SK-N-SH (cell line): Measurements from ENCODE around the gene PANX2. TPM values are rescaled to one million over a fixed set of nuclear protein-coding genes. Genes with fewer than 3 reads are reported as not detected.

Experiments
- CTCF ChIA-PET: fragments of 300-600, 350-600 bp; formaldehyde crosslinking; extraction: SDS; loops from one replicate; lab custom pipeline; 2021; lab: Yijun Ruan, JAX
- POLR2A ChIA-PET: fragments of 350-600 bp; sonication (Branson Sonifier 250); formaldehyde crosslinking; extraction: SDS; loops from one replicate; lab custom pipeline; 2020; ENCODE audit warnings: antibody characterized with exemption, inconsistent platforms; lab: Yijun Ruan, JAX
- DNase-seq: peaks from one replicate; pipeline ENCODE4 v3.0.0; 2012
- H2AFZ ChIP-seq: fragments of 200-600 bp; sonication (generic); 2 replicates; pipeline ENCODE4 v1.8.1; 2016; ENCODE audit warnings: antibody characterized with exemption, mild to moderate bottlenecking, low read depth
- H3F3A ChIP-seq: fragments of 200-600 bp; sonication (generic); replicated peaks from 2 replicates; pipeline ENCODE3; 2016; ENCODE audit warnings: antibody characterized with exemption, mild to moderate bottlenecking; ENCODE audit not compliant: insufficient read depth
- H3K27ac ChIP-seq, 2 experiments: fragments of 200-500 bp in 1 of 2; fragments of 200-600 bp in 1 of 2; sonication (Bioruptor generic) in 1 of 2; sonication (generic), shearing (Covaris generic) in 1 of 2; 2 replicates each; pipeline versions ENCODE4 v1.5.1 to v1.6.1; 2014 to 2016; ENCODE audit warnings: low read depth in 2 of 2, inconsistent platforms in 1 of 2, low read length in 1 of 2, mild to moderate bottlenecking in 1 of 2, mixed read lengths in 1 of 2
- H3K27me3 ChIP-seq: fragments of 200-600 bp; sonication (generic), shearing (Covaris generic); 2 replicates; pipeline ENCODE4 v1.6.1; 2016; ENCODE audit warnings: mixed run types; ENCODE audit not compliant: insufficient read depth
- H3K36me3 ChIP-seq, 2 experiments: fragments of 200-500 bp in 1 of 2; fragments of 200-600 bp in 1 of 2; sonication (Bioruptor generic) in 1 of 2; sonication (generic) in 1 of 2; replicated peaks in 1 of 2; 2 replicates each; pipeline versions ENCODE3 to v1.5.1; 2014 to 2016; ENCODE audit warnings: low read length in 1 of 2, mild to moderate bottlenecking in 1 of 2; ENCODE audit not compliant: insufficient read depth in 2 of 2, control insufficient read depth in 1 of 2
- H3K4me1 ChIP-seq, 2 experiments: fragments of 200-500 bp in 1 of 2; fragments of 200-600 bp in 1 of 2; sonication (Bioruptor generic) in 1 of 2; sonication (generic), shearing (Covaris generic) in 1 of 2; 2 replicates each; pipeline versions ENCODE4 v1.5.1 to v1.6.1; 2014 to 2016; ENCODE audit warnings: low read depth in 1 of 2, low read length in 1 of 2, mixed run types in 1 of 2; ENCODE audit not compliant: insufficient read depth in 2 of 2, control insufficient read depth in 1 of 2
- H3K4me2 ChIP-seq: fragments of 200-600 bp; sonication (generic), shearing (Covaris generic); 2 replicates; pipeline ENCODE4 v1.6.1; 2017; ENCODE audit warnings: mixed run types
- H3K4me3 ChIP-seq, 2 experiments: fragments of 200-500 bp in 1 of 2; fragments of 200-600 bp in 1 of 2; sonication (Bioruptor generic) in 1 of 2; sonication (generic), shearing (Covaris generic) in 1 of 2; 2 replicates each; pipeline versions ENCODE4 v1.5.1 to v1.8.1; 2014 to 2016; ENCODE audit warnings: low read depth in 2 of 2, inconsistent platforms in 1 of 2, low read length in 1 of 2, mild to moderate bottlenecking in 1 of 2, mixed read lengths in 1 of 2, moderate library complexity in 1 of 2
- H3K79me2 ChIP-seq: fragments of 200-600 bp; sonication (generic); 2 replicates; pipeline ENCODE4 v1.8.1; 2017; ENCODE audit warnings: mild to moderate bottlenecking; ENCODE audit not compliant: insufficient read depth
- H3K9ac ChIP-seq: fragments of 200-600 bp; sonication (generic); 2 replicates; pipeline ENCODE4 v1.6.1; 2017; ENCODE audit warnings: mixed run types
- H3K9me2 ChIP-seq: fragments of 200-600 bp; sonication (generic); 2 replicates; pipeline ENCODE4 v1.6.1; 2017; ENCODE audit warnings: mixed run types
- H3K9me3 ChIP-seq: fragments of 200-600 bp; sonication (generic); 2 replicates; pipeline ENCODE4 v1.6.1; 2017; ENCODE audit warnings: mixed run types, mild to moderate bottlenecking, moderate library complexity
- H4K20me1 ChIP-seq: fragments of 200-600 bp; sonication (generic); 2 replicates; pipeline ENCODE4 v1.6.1; 2017; ENCODE audit warnings: mild to moderate bottlenecking, mixed run types; ENCODE audit not compliant: insufficient read depth
- CHD2 ChIP-seq: fragments of 150-350 bp; IDR thresholded peaks from 2 replicates; pipeline ENCODE4 v1.6.1; 2018; ENCODE audit warnings: low read length; ENCODE audit not compliant: partially characterized antibody
- EP300 ChIP-seq, 2 experiments: IDR thresholded peaks; 2 replicates each; pipeline versions ENCODE4 v1.4.0 to v1.6.1; 2012; ENCODE audit warnings: borderline replicate concordance in 1 of 2, low read depth in 1 of 2, low read length in 1 of 2
- FOXJ3 ChIP-seq: sonication (generic); formaldehyde crosslinking; IDR thresholded peaks from 2 replicates; pipeline ENCODE4 v1.5.1; 2020; ENCODE audit warnings: mild to moderate bottlenecking, missing genetic modification reagents
- FOXM1 ChIP-seq: IDR thresholded peaks from 2 replicates; pipeline ENCODE4 v1.4.0; 2012; ENCODE audit warnings: low read depth, mild to moderate bottlenecking
- GATA2 ChIP-seq: sonication (generic); formaldehyde crosslinking; IDR thresholded peaks from 2 replicates; pipeline ENCODE4 v1.5.0; 2020; ENCODE audit warnings: mild to moderate bottlenecking, missing genetic modification reagents
- REST ChIP-seq: IDR thresholded peaks from 2 replicates; pipeline ENCODE4 v1.6.1; 2012; ENCODE audit warnings: mild to moderate bottlenecking, low read depth, low read length, moderate library complexity
- TCF12 ChIP-seq: IDR thresholded peaks from 2 replicates; pipeline ENCODE4 v1.4.0; 2012
- TEAD4 ChIP-seq: IDR thresholded peaks from 2 replicates; pipeline ENCODE4 v1.4.0; 2012; ENCODE audit warnings: mild to moderate bottlenecking, borderline replicate concordance; ENCODE audit not compliant: insufficient read depth
- USF1 ChIP-seq: IDR thresholded peaks from 2 replicates; pipeline ENCODE4 v1.4.0; 2012; ENCODE audit warnings: low read depth, borderline replicate concordance
- WGBS: methylation state at CpG from one replicate; pipeline ENCODE4 v1.1.6; 2017; ENCODE audit warnings: low lambda C conversion rate; 5-methylcytosine and 5-hydroxymethylcytosine counted together
- polyA plus RNA-seq, 3 experiments: library from polyadenylated mRNA; depleted of rRNA; stranded (reverse); fragments of >200 nt; gene quantifications; 2 replicates each; pipeline ENCODE4 v1.2.3, GENCODE V29; 2012

PANX2 gene
- polyA plus RNA-seq, 1 of the 3 experiments (the other 2 are of a cell fraction): 2.4 TPM

DNA sequence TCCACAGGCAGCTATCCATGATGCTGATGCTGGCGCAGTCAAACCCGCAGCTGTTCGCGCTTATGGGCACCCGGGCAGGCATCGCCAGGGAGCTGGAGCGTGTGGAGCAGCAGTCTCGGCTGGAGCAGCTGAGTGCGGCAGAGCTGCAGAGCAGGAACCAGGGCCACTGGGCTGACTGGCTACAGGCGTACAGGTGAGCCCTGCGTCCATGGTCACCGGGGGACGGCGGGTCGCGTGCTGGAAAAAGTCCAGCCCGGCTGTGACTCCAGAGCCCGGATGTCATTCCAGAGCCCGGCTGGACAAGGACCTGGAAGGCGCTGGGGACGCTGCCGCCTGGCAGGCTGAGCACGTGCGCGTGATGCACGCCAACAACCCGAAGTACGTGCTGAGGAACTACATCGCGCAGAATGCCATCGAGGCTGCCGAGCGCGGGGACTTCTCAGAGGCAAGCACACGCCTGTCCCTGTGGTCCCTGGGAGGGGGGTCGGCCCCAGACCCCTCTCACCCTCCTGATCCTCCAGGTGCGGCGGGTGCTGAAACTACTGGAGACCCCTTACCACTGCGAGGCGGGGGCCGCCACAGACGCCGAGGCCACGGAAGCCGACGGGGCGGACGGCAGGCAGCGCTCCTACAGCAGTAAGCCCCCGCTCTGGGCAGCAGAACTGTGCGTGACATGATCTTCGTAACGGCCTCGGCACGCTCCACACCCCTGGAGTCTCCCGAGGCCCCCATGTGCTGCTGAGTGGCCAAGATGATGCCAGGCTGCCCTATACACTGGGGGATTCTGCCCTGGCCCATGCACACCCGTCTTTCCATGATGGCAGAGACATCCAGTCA lies 46.4 kb downstream of the PANX2 start:
- H3K27me3 ChIP-seq: no peaks in the 10 kb centered on the region
- POLR2A ChIA-PET: no interaction called here
- TF ChIP-seq FOXM1 (no peak), FOXJ3 (no peak), USF1 (no peak)
- H3K27ac ChIP-seq: no peak overlapping the region; a peak in 1 of 4 replicates
- H3K4me1 ChIP-seq: peaks cover 0 to 22% of the 10 kb centered on the region in 2 experiments; a peak in 1 of 4 replicates
- H3F3A ChIP-seq: peaks cover 3% of the 10 kb centered on the region
- H3K9ac ChIP-seq: no peak overlapping the region
- WGBS: 99% methylated on average over 21 of the region's 57 CpGs
- no peak for DNase-seq
- CTCF ChIA-PET: interaction anchor here (1.1 to 1.8 kb wide), 4 partner anchors 20 to 70 kb away, joined by 3 to 10 read pairs (median 4); no protein-coding TSS in a partner anchor
- H3K4me3 ChIP-seq: no peak overlapping the region
- H3K9me2 ChIP-seq: no peaks in the 10 kb centered on the region
- peaks cover 28 to 67% of the 10 kb centered on the region in 2 experiments for H3K36me3 ChIP-seq
- H3K9me3 ChIP-seq: no peaks in the 10 kb centered on the region
- peaks cover 19% of the 10 kb centered on the region; the same call in 1 of the 2 replicates for H4K20me1 ChIP-seq
- no peak overlapping the region for H3K4me2 ChIP-seq
- H3K79me2 ChIP-seq: peaks cover 21% of the 10 kb centered on the region
- H2AFZ ChIP-seq: no peak overlapping the region

GRCh38 chr22:50217543-50218152 lies 47.1 kb downstream of the PANX2 start:
- no peak for TF ChIP-seq EP300 (IDR thresholded peaks at IDR 0.05; ENCODE audit: borderline replicate concordance in 1 of 2, low read depth in 1 of 2, low read length in 1 of 2)
- TF ChIP-seq CHD2: no peak
- TF ChIP-seq REST: no peak
- TF ChIP-seq TCF12: no peak
- TF ChIP-seq TEAD4: no peak
- no peak for TF ChIP-seq GATA2
- TF ChIP-seq, all 33 proteins: peak for 0
- no peaks in the 10 kb centered on the region for H3K9me3 ChIP-seq
- no peak for DNase-seq
- H3K4me3 ChIP-seq: no peak overlapping the region
- H3K9me2 ChIP-seq: no peaks in the 10 kb centered on the region
- no peaks in the 10 kb centered on the region for H3K27me3 ChIP-seq
- H3K79me2 ChIP-seq: peaks cover 16% of the 10 kb centered on the region; the same call in 1 of the 2 replicates
- peaks cover 0 to 22% of the 10 kb centered on the region in 2 experiments; a peak in 1 of 4 replicates for H3K4me1 ChIP-seq
- H4K20me1 ChIP-seq: peaks cover 13% of the 10 kb centered on the region; the same call in 1 of the 2 replicates
- peaks cover 20 to 67% of the 10 kb centered on the region in 2 experiments for H3K36me3 ChIP-seq
- no peak overlapping the region for H3K4me2 ChIP-seq
- ChIA-PET CTCF (interaction anchor here (1.2 to 2.7 kb wide), 3 partner anchors 10 to 23 kb away, joined by 3 to 12 read pairs (median 4); no protein-coding TSS in a partner anchor), POLR2A (no interaction called here)
- 93% methylated on average over 21 of the region's 21 CpGs for WGBS
- no peaks in the 10 kb centered on the region for H3F3A ChIP-seq
- no peak overlapping the region for H2AFZ ChIP-seq
- no peak overlapping the region for H3K9ac ChIP-seq
- no peak overlapping the region for H3K27ac ChIP-seq
